RPMI8226 (cell line): ENCODE measurements around the gene PEX14.
A peak's percentile ranks its signal among the peaks of the same experiment; 100 is the strongest.

Experiments used
- DNase-seq: peaks from one replicate; pipeline ENCODE4 v3.0.0-alpha.2; 2015

The PEX14 gene

DNA sequence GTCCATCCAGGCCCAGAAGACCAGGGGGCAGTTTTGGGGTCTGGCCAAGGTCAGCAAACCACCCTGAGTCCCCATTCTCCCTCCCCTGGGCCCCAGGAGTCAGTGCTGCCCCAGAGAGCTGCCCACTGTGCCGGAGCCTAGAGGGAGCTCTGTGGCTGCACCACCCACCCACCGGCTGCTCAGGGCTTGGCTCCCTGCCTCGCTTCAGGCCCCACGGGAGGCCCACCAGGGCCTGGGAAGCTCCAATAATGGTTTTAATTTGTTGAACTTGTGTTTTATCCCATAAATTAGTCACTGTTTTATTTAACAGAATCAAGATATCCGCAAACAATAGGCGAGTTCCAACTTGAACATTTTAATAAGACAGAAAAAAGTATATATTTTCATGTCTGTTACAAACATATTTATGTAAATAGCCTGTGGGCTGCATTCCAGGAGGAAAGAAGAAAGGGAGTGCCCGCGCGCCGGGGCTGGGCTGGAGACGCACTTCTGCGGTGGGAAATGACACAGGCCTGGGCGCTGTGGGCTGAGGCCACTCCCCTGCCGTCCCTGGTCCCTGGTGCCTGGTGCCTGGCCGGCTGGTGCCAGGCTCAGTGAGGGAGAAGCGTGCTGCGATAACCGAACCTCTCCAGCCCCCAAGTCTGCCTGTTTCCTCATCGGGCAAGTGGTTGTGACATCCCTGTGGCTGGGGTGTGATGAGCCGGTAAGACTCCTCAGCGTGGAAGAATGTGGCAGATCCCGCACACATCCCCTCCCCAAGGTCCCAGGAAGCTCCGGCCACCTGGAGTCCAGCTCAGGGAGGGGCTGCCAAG, 160.5 kb downstream of the PEX14 start:
- DNase-seq = no peak

GRCh38 chr1:10635992-10636391, 161.2 kb downstream of the PEX14 start:
- no peak for DNase-seq

- no peak for DNase-seq
Observed at GRCh38 chr1:10637400-10637799, 162.7 kb downstream of the PEX14 start.

DNA sequence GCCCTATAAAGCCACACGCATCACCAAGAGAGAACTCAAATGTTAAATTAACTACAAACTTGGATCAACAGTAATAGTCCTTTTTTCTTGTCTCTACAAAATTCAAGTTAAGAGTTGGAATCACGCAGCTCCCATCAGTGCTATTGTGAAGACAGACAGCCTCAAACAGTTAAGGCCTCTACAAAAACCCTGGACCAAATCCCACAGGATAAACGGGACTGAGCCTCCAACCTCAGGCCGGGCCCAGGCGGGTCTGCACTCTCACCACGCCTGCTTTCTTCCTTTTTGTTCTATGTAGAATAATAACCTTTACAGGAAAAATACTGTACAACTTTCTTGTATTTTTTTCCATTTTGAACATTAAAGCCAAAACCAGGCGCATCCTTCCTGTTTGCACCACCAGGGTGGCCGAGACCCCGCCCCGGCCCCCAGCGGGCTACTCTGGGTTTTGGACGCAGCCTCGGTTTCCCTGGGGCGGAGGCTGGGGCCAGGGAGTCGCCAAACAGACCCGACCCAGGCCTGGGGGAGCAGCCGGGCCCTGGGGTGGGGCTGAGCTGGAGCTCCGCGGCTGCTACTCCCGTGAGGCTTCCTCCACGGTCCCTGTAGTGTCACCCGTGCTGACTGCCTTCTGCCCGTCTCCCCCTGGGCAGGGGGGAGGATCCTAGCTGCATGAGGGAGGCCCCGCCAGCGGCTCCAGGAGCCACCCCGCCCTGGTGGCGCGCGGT, 163.2 kb downstream of the PEX14 start:
- DNase-seq = no peak

DNA sequence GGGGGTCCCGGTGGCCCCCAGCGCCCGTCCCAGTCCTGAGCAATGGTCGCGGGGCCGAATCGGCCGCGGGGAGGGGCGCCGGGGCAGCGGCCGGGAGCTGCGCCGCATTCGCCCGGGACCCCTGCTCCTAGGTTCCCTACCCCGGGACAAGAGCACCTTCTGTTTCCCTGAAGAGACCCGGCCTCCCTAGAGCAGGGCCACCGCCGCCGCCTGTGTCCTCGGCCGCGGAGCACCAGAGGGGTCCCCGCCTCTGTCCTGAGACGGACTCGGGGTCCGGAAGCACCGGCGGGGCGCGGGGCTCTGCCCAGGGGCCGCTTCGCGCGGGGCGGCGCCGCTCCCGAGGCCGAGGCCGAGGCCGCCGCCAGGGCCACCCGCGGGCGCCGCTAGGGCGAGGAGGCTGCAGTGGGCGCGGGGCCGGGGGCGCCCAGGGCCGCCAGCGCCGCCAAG, 163.8 kb downstream of the PEX14 start:
- no peak for DNase-seq

GRCh38 chr1:10639011-10639774, 164.4 kb downstream of the PEX14 start:
- DNase-seq = no peak

DNA sequence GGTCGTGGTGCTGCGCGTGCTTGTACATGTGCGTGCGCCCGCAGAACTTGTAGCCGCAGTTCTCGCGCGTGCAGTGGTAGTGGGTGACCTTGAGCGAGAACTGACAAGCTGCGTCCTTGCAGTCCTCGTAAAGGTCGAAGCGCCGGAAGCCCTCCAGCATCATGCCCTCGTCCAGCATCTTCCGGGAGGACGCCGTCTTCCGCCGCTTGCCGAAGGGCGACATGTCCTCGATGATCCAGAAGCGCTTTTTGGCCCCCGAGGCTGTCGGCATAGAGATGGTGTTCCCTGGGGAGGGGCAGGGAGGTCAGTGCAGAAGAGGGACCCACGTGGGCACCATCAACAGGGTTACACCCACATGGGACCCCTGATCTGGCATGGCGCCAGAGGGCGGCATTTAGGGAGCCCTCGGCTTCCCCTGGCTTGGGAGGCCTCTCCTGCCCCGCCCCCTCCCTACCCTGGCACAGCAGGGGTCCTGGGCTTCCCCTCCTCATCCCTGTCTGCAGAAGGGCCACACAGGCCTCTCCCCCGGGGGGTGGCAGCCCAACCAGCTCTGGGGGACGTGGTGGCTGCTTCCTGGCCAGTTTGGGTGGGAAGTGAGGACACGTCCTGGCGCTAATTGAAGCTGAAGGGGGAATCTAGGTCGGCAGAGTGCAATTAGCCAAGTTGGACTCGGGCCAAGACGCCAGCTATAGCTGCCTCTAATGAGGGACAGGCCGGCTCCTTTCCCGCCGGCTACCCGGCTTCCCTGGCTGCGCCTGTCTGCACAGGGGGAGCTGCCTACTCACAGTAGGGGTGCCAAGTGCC, 165.2 kb downstream of the PEX14 start:
- no peak for DNase-seq

GRCh38 chr1:10640843-10641553, 166.2 kb downstream of the PEX14 start:
- no peak for DNase-seq

GRCh38 chr1:10641976-10642375, 167.2 kb downstream of the PEX14 start:
- no peak for DNase-seq

DNA sequence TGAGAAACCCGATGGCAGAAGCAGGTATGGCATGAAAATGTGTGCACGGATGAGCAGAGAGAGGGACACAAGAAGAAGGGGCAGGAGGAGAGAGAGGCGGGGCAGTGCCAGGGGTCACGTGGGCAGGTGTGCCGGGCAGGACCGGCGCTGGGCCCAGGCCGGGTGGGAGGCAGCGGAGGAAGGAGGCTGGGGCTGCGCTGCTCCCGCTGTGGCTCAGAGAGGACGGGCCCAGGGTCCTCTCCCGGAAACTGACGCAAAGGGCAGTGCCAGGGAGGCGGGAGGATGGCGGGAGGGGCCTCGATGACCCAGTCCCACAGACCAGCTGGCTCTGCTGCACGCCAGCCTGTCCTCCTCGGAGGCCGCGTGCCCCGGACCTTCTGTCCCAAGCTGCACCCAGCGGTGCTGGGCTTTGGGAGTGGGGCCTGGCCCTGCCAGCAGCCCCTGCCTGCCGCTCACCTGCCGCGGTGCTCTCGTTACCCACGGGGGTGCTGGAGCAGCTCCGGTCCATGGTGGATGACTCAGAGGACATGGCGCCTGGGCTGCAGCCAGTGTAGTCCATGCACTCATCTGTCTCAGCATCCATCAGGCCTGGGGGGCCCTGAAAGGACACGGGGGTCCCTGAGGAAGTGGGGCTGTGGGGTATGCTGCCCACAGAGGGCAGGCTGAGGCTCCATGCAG, 167.8 kb downstream of the PEX14 start:
- DNase-seq = no peak

- no peak for DNase-seq
Observed at GRCh38 chr1:10643607-10644306, 169.0 kb downstream of the PEX14 start.

DNA sequence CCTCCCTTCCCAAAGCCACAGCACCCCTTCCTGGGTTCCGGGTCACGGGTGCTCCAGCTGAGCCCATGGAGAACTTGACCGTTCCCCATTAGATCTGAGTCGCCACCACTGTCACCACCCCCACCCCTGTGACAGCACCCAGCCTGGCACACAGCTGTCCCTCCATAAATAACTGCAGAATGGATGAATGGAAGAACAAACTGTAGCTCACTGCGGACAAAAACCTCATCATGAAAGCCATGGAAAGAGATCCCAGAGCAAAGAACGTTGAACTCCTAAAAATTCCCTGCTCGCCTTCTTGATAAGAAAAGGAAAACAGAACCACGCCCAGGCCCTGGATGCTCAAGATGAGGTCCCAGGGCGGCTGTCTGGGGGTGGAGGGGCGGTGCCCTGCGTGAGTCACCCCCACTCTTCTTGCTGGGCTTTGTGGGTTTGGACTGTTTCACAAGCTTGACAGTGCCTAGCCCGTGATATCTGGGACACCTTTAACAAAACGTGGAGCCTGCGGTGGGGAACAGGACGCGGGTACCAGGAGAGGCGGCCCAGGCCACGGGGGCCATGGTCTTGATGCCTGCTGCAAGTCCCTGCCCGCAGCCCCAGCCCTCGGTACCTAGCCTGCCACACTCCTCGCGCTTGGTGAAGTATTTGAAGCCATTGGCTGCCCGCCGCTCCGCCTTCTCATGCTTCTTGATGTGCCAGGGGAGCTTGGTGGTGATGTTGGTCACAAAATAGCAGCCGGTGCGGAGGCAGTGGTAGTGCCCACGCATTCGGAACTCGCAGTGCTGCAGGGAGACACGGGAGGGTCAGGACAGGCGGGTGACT, 169.8 kb downstream of the PEX14 start:
- DNase-seq = no peak

DNA sequence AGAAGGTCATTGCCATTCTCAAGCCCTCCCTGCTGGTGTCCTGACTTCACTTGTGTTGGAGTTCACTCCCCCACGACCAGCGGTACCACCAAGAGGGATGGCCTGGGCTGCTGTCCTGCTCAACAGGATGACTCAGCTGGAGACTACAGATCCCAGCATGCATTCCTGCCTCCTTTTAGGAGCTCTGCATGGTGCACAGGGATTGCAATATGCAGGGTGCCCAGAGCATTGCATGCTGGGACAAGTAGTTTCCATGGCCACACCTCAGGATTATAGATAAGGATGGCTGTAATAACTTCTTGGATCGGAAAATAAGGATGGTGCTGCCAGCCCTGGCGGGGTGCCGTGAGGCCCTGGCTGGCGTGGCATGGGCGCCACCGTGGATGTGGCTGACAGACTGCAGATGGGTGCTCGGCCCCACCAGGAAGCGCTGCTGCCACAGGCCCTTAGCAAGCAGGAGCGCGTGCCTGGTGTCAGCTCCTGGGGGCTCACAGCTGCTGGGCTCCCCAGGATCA, 171.7 kb downstream of the PEX14 start:
- DNase-seq = peak; percentile 43

GRCh38 chr1:10647414-10648170, 172.8 kb downstream of the PEX14 start:
- no peak for DNase-seq

DNA sequence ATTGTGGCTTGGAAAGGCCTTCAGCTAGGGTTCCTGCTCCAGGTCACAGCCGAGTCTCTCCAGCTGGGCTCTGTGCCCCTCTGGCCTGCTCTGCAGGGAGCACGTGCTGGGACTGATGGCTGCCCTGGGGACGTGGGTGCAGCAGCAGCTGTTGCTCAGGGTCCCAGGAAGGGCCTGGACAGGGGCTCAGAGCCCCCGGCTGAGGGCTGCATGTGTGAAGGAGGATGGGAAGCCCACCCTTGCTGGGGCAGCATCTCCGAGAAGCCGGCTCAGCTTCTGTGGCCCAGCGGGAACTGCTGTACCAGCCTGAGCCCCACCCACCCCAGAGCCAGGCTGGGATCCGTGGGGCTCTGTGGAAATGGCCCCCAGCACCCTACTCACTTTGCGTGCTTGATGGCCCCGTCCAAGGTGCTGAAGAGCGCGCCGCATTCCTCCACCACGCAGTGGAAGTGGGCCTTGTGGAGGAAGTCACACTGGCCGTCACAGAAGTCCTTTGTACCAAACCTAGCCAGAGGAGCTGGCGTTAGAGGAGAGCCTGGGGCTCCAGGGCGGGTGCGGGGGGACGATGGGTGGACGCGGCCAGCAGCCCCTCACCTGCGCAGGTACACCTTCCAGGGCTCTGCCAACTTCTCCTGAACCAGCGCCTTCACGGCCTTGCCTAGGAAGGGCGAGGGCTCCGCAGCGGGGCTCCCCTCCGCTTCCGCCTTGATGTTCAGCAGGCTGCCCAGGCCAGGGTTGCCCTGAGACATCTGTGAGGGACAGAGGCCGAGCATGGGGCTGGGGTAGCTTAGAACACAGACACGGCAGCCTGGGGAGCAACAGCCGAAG, 174.2 kb downstream of the PEX14 start:
- no peak for DNase-seq

DNA sequence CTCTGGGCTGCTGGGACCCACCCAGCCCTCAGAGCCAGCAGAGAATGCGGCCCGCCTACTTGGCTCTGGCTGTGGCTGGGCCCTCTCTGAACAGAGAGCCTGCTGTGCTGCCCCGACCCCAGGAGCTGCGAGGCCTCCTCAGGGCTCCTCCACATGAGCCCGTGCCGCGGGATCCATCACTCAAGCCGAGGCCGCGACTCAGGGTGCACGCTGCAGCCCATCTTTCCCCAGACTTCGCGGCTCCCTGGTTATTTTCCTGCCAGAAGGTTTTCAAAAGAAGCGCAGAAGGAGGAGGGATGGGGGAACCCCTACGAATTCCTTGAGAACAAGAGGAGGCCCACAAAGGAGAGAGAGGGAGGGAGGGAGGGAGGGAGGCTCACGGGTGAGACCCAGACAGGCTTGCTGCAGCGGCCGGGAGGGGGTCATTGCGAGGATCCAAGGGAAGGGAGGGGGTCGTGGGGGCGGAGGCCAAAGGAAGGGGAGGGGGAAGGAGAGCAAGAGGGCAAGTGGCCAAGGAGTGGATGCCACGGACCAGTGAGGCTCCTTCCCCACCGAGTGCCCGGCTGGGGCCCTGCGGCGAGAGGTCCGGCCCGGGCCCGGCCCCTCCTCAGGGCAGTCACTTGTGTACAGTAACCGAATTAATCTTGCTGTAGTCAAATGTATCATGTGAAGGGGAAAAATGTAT, 174.9 kb downstream of the PEX14 start:
- no peak for DNase-seq
